PC-9 (cell line): ENCODE data around the gene G3BP1. TPM values are rescaled to one million over a fixed set of nuclear protein-coding genes. Genes with fewer than 3 reads are reported as not detected.
A peak's percentile ranks its signal among the peaks of the same experiment; 100 is the strongest.

Source experiments
- BruUV-seq: library from RNA; stranded (reverse); fragments of 400-500 nt; replicated peaks from 2 replicates; lab custom pipeline; 2021; lab: Mats Ljungman, UMichigan
- CTCF ChIA-PET: fragments of 300-600 bp; sonication (Branson Sonifier 250); formaldehyde crosslinking; loops from one replicate; lab custom pipeline; 2022; ENCODE audit warnings: antibody characterized with exemption; lab: Charles Lee
- POLR2A ChIA-PET: fragments of 300-600 bp; sonication (Branson Sonifier 250); formaldehyde crosslinking; loops from one replicate; lab custom pipeline; 2022; ENCODE audit warnings: antibody characterized with exemption; ENCODE audit not compliant: unreplicated experiment; lab: Charles Lee
- DNase-seq, 2 experiments: peaks; one replicate each; pipeline versions ENCODE4 v3.0.0 to v3.0.0-alpha.2; 2015 to 2022; ENCODE audit warnings: mixed read lengths in 1 of 2
- H2AFZ ChIP-seq: fragments of 200-600 bp; sonication (generic); 2 replicates; pipeline ENCODE4 v1.8.1; 2017; ENCODE audit warnings: antibody characterized with exemption
- H3F3A ChIP-seq: fragments of 200-600 bp; sonication (generic); 2 replicates; pipeline ENCODE4 v1.8.1; 2017; ENCODE audit warnings: antibody characterized with exemption, mild to moderate bottlenecking, low read depth; ENCODE audit not compliant: insufficient read depth
- H3K27ac ChIP-seq: fragments of 200-600 bp; sonication (generic); 2 replicates; pipeline ENCODE4 v1.6.1; 2016; ENCODE audit warnings: mixed run types
- H3K27me3 ChIP-seq: fragments of 200-600 bp; sonication (generic); 2 replicates; pipeline ENCODE4 v1.6.1; 2016; ENCODE audit warnings: low read depth, mixed run types; ENCODE audit not compliant: insufficient read depth
- H3K36me3 ChIP-seq: fragments of 200-600 bp; sonication (generic); 2 replicates; pipeline ENCODE4 v1.6.1; 2016; ENCODE audit warnings: low read depth, mixed run types
- H3K4me1 ChIP-seq: fragments of 200-600 bp; sonication (generic); replicated peaks from 2 replicates; pipeline ENCODE4 v1.6.1; 2016; ENCODE audit warnings: mixed run types; ENCODE audit not compliant: insufficient read depth
- H3K4me2 ChIP-seq: fragments of 200-600 bp; sonication (generic); 2 replicates; pipeline ENCODE4 v1.6.1; 2017; ENCODE audit warnings: mixed run types
- H3K4me3 ChIP-seq: fragments of 200-600 bp; sonication (generic); 2 replicates; pipeline ENCODE4 v1.6.1; 2016; ENCODE audit warnings: mixed run types
- H3K79me2 ChIP-seq: fragments of 200-600 bp; sonication (generic); 2 replicates; pipeline ENCODE4 v1.6.1; 2017; ENCODE audit warnings: low read depth, mixed run types
- H3K9me2 ChIP-seq: fragments of 200-600 bp; sonication (generic); 2 replicates; pipeline ENCODE4 v1.8.1; 2017; ENCODE audit warnings: mild to moderate bottlenecking; ENCODE audit not compliant: insufficient read depth
- H3K9me3 ChIP-seq: fragments of 200-600 bp; sonication (generic); 2 replicates; pipeline ENCODE4 v1.8.1; 2016; ENCODE audit warnings: low read depth; ENCODE audit not compliant: insufficient read depth
- H4K20me1 ChIP-seq: fragments of 200-600 bp; sonication (generic); 2 replicates; pipeline ENCODE4 v1.8.1; 2017; ENCODE audit not compliant: insufficient read depth
- CTCF ChIP-seq: fragments of 200-600 bp; sonication (generic); conservative IDR thresholded peaks from 2 replicates; pipeline ENCODE4 v1.6.1; 2017; ENCODE audit warnings: mixed run types, antibody characterized with exemption, mild to moderate bottlenecking, moderate library complexity
- EZH2 ChIP-seq: fragments of 200-600 bp; sonication (generic); IDR thresholded peaks from 2 replicates; pipeline ENCODE4 v1.8.0; 2017; ENCODE audit warnings: antibody characterized with exemption, low read depth
- intact Hi-C: fragments of 100-400 bp; cut with micrococcal nuclease; formaldehyde crosslinking; loops from one replicate; pipeline ENCODE4 v1.10.0; 2022; ENCODE audit not compliant: unreplicated experiment
- total RNA-seq: library from RNA; stranded (reverse); gene quantifications from 2 replicates; pipeline ENCODE4 v1.2.3, GENCODE V29; 2021

Gene G3BP1
- total RNA-seq, 1 experiment from 2014 or later = 254 TPM

- H4K20me1 ChIP-seq = peaks cover 51% of the 10 kb centered on the region
- no peaks in the 10 kb centered on the region for H3K9me3 ChIP-seq
- H2AFZ ChIP-seq = no peak overlapping the region
Observed at GRCh38 chr5:151772029-151772845, 483 bp downstream of the G3BP1 start.

GRCh38 chr5:151772846-151773561, 1.2 kb downstream of the G3BP1 start:
- intact Hi-C loops = loop anchor here (5.0 kb wide), 3 partner anchors 326 to 696 kb away; partner anchors contain the start of genes GM2A and SLC36A1
- peaks cover 58% of the 10 kb centered on the region for H4K20me1 ChIP-seq

More at GRCh38 chr5:151772029-151772845, 483 bp downstream of the G3BP1 start:
- CTCF ChIA-PET = interaction anchor here (2.2 kb wide), 1 partner anchor 114 kb away, joined by 8 read pairs; no protein-coding TSS in a partner anchor
- Histone ChIP-seq H3K27ac (peak overlapping the region; percentile 66), H3F3A (no peaks in the 10 kb centered on the region; the same call in 1 of the 2 replicates), H3K4me2 (peak overlapping the region; percentile 94), H3K9me2 (no peaks in the 10 kb centered on the region), H3K36me3 (peaks cover 21% of the 10 kb centered on the region), H3K79me2 (peaks cover 64% of the 10 kb centered on the region), H3K4me3 (peak overlapping the region; percentile 92), H3K27me3 (no peaks in the 10 kb centered on the region), H3K4me1 (peaks cover 34% of the 10 kb centered on the region)
- no TSS peak for BruUV-seq
- DNase-seq = peak in 1 of 2 experiments; percentile 29
- POLR2A ChIA-PET = interaction anchor here (0.5 to 1.5 kb wide), 6 partner anchors 12 to 1012 kb away, joined by 3 to 5 read pairs (median 4); no protein-coding TSS in a partner anchor
- intact Hi-C loops = loop anchor here (5.0 kb wide), 3 partner anchors 325 to 695 kb away; partner anchors contain the start of genes GM2A and SLC36A1
- TF ChIP-seq EZH2 (no peak), CTCF (no peak)

More at GRCh38 chr5:151772846-151773561, 1.2 kb downstream of the G3BP1 start:
- Histone ChIP-seq H3K4me2 (peak overlapping the region; percentile 94), H3K27ac (peak overlapping the region; percentile 66; the same call in 1 of the 2 replicates), H3K9me3 (no peaks in the 10 kb centered on the region), H3K27me3 (no peaks in the 10 kb centered on the region), H2AFZ (no peak overlapping the region), H3K4me3 (peak overlapping the region; percentile 92), H3K9me2 (no peaks in the 10 kb centered on the region), H3K36me3 (peaks cover 28% of the 10 kb centered on the region), H3K4me1 (peaks cover 34% of the 10 kb centered on the region), H3F3A (no peaks in the 10 kb centered on the region; the same call in 1 of the 2 replicates), H3K79me2 (peaks cover 72% of the 10 kb centered on the region)
- TSS peak; percentile 49 for BruUV-seq
- ChIA-PET POLR2A (interaction anchor here (0.7 kb wide), 2 partner anchors 12 to 521 kb away, joined by 3 to 4 read pairs; no protein-coding TSS in a partner anchor), CTCF (no interaction called here)
- TF ChIP-seq EZH2 = no peak
- no peak for TF ChIP-seq CTCF
- DNase-seq = no peak
